Hepatocyte (in vitro differentiated cells): Measurements from ENCODE around the gene ZNF90.
"Not testable (repeated sequence)": the region's sequence is repeated elsewhere in the genome, so short reads cannot be mapped to it uniquely, and the experiment has no call there.

Experiments
- EZH2 ChIP-seq: fragments of 200-600 bp; sonication (generic); IDR thresholded peaks from 2 replicates; pipeline ENCODE4 v1.6.1; 2016; ENCODE audit warnings: antibody characterized with exemption, mild to moderate bottlenecking, borderline replicate concordance
- TF ChIP-seq, protein P1 (sequence below): fragments of 200-600 bp; sonication (generic); IDR thresholded peaks from 2 replicates; pipeline ENCODE4 v1.5.1; 2016; ENCODE audit warnings: antibody characterized with exemption, mild to moderate bottlenecking; ENCODE audit not compliant: poor library complexity

DNA sequence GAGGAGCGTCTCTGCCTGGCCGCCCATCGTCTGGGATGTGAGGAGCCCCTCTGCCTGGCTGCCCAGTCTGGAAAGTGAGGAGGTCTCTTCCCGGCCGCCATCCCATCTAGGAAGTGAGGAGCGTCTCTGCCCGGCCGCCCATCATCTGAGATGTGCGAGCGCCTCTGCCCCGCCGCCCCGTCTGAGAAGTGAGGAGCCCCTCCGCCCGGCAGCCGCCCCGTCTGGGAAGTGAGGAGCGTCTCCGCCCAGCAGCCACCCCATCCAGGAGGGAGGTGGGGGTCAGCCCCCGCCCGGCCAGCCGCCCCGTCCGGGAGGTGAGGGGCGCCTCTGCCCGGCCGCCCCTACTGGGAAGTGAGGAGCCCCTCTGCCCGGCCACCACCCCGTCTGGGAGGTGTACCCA lies 59.9 kb downstream of the ZNF90 start:
- TF ChIP-seq, protein P1, sequence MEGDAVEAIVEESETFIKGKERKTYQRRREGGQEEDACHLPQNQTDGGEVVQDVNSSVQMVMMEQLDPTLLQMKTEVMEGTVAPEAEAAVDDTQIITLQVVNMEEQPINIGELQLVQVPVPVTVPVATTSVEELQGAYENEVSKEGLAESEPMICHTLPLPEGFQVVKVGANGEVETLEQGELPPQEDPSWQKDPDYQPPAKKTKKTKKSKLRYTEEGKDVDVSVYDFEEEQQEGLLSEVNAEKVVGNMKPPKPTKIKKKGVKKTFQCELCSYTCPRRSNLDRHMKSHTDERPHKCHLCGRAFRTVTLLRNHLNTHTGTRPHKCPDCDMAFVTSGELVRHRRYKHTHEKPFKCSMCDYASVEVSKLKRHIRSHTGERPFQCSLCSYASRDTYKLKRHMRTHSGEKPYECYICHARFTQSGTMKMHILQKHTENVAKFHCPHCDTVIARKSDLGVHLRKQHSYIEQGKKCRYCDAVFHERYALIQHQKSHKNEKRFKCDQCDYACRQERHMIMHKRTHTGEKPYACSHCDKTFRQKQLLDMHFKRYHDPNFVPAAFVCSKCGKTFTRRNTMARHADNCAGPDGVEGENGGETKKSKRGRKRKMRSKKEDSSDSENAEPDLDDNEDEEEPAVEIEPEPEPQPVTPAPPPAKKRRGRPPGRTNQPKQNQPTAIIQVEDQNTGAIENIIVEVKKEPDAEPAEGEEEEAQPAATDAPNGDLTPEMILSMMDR, result not testable (repeated sequence)
- TF ChIP-seq EZH2, result not testable (repeated sequence)
